HUES48 (cell line): Measurements from ENCODE around the gene BASP1.
"Not testable (repeated sequence)": the region's sequence is repeated elsewhere in the genome, so short reads cannot be mapped to it uniquely, and the experiment has no call there.

ENCODE experiments used
- H3K27ac ChIP-seq: one replicate; pipeline ENCODE4 v1.7.0; 2013; ENCODE audit warnings: low read depth, low read length, inconsistent platforms
- H3K27me3 ChIP-seq: 2 replicates; pipeline ENCODE4 v1.6.1; 2013; ENCODE audit warnings: mild to moderate bottlenecking, low read length; ENCODE audit not compliant: control insufficient read depth, insufficient read depth
- H3K36me3 ChIP-seq: 2 replicates; pipeline ENCODE4 v1.6.1; 2013; ENCODE audit warnings: low read length; ENCODE audit not compliant: control insufficient read depth, insufficient read depth
- H3K4me1 ChIP-seq: 2 replicates; pipeline ENCODE4 v1.6.1; 2013; ENCODE audit warnings: mild to moderate bottlenecking, low read length; ENCODE audit not compliant: control insufficient read depth, insufficient read depth
- H3K4me3 ChIP-seq: 2 replicates; pipeline ENCODE4 v1.5.1; 2013; ENCODE audit warnings: mild to moderate bottlenecking, low read depth, low read length
- H3K9ac ChIP-seq: 2 replicates; pipeline ENCODE4 v1.6.1; 2013; ENCODE audit warnings: mild to moderate bottlenecking, low read depth, low read length, moderate library complexity
- H3K9me3 ChIP-seq: 2 replicates; pipeline ENCODE4 v1.6.1; 2013; ENCODE audit warnings: low read length; ENCODE audit not compliant: control insufficient read depth, insufficient read depth

BASP1 gene

DNA sequence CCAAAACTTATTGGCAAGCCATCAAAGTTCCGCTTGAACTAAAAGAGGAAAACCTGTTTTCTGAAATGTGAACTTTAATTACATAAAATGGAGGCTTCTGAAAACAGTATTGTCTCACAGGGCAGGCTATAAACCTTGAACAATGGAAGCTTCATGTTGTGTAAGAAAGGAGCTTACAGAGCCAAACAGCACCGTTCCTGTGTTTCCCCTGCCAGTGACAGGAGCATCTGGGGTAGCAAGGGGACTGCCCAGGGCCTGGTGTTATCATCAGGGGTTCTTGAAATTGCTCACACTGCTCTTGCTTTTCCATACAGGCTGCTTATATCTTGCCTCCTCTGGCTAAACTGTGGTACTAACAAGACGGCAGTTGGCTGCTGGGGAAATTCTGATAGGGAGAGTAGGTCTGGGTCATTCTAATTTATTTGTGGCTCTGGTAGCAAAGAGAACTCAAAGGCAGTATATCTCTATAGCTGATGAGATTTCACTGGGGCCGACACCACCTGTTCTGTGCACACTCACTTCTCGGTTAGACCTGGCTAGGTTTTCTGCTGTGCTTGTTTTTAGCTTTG, 40.4 kb downstream of the BASP1 start:
- no peaks in the 10 kb centered on the region for H3K27me3 ChIP-seq
- peaks cover 28% of the 10 kb centered on the region for H3K36me3 ChIP-seq
- peak overlapping the region; percentile 5 for H3K27ac ChIP-seq
- no peaks in the 10 kb centered on the region for H3K9me3 ChIP-seq
- H3K4me3 ChIP-seq = no peak overlapping the region
- peaks cover 31% of the 10 kb centered on the region for H3K4me1 ChIP-seq
- H3K9ac ChIP-seq = no peak overlapping the region

DNA sequence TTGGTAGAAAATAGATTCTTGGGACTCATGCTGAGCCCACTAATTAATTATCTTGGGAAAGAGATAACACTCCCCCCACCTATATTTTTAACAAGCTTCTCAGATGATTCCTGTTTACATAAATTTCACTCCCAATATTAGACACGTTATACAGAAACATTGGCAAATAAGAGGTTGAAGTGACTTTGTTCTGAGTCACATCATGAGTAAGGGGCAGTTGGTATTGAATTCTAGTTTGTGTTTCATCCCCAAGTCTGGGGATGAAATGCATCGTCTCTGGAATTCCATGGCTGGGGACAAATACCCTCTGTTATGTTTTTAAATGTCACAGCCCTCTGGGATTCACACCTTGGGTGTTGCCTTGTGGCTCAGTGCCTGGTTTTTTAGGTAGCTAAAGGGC, 41.0 kb downstream of the BASP1 start:
- Histone ChIP-seq H3K36me3 (peaks cover 24% of the 10 kb centered on the region), H3K9me3 (no peaks in the 10 kb centered on the region), H3K9ac (no peak overlapping the region), H3K4me3 (no peak overlapping the region), H3K4me1 (peaks cover 31% of the 10 kb centered on the region), H3K27ac (no peak overlapping the region), H3K27me3 (no peaks in the 10 kb centered on the region)

- H3K9ac ChIP-seq, H3K4me3 ChIP-seq, H3K9me3 ChIP-seq, H3K27me3 ChIP-seq, H3K27ac ChIP-seq: not testable (repeated sequence)
- peaks cover 31% of the 10 kb centered on the region for H3K4me1 ChIP-seq
- peaks cover 20% of the 10 kb centered on the region for H3K36me3 ChIP-seq
Measured at GRCh38 chr5:17259012-17259411, 41.6 kb downstream of the BASP1 start.

GRCh38 chr5:17259630-17260257, 42.3 kb downstream of the BASP1 start:
- Histone ChIP-seq H3K4me1 (peaks cover 31% of the 10 kb centered on the region), H3K27ac (no peak overlapping the region)

GRCh38 chr5:17260549-17260948, 43.1 kb downstream of the BASP1 start:
- Histone ChIP-seq H3K27me3 (no peaks in the 10 kb centered on the region), H3K9me3 (no peaks in the 10 kb centered on the region), H3K27ac (no peak overlapping the region), H3K9ac (no peak overlapping the region), H3K4me1 (peaks cover 31% of the 10 kb centered on the region), H3K4me3 (no peak overlapping the region), H3K36me3 (peaks cover 15% of the 10 kb centered on the region)

More at GRCh38 chr5:17259630-17260257, 42.3 kb downstream of the BASP1 start:
- Histone ChIP-seq H3K4me3 (no peak overlapping the region), H3K36me3 (peaks cover 15% of the 10 kb centered on the region), H3K27me3 (no peaks in the 10 kb centered on the region), H3K9me3 (no peaks in the 10 kb centered on the region), H3K9ac (no peak overlapping the region)

GRCh38 chr5:17261075-17261474, 43.6 kb downstream of the BASP1 start:
- Histone ChIP-seq H3K27me3 (no peaks in the 10 kb centered on the region), H3K9ac (no peak overlapping the region), H3K9me3 (no peaks in the 10 kb centered on the region), H3K27ac (no peak overlapping the region), H3K36me3 (peaks cover 15% of the 10 kb centered on the region), H3K4me1 (peaks cover 32% of the 10 kb centered on the region), H3K4me3 (no peak overlapping the region)

DNA sequence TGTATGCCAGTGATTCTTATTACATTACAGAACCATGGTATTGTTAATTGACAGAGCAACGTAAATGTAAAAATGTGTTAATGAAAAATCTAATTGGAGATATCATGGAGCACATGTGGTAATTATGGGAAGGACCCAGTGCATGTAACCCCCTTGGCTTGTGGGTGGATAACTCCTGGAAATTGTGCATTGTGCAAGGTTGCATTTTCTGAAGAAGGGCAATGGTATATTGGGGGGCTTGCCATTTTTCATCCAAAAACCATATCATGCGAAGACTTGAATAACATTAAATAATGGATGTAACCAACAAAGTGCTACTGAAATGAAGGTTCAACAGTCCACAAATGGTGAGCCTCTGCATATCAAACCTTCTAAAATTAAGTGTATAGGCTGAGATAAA, 47.6 kb downstream of the BASP1 start:
- H3K4me3 ChIP-seq = no peak overlapping the region
- H3K36me3 ChIP-seq = no peaks in the 10 kb centered on the region; the same call in 1 of the 2 replicates
- no peak overlapping the region for H3K27ac ChIP-seq
- no peak overlapping the region for H3K9ac ChIP-seq
- no peaks in the 10 kb centered on the region for H3K9me3 ChIP-seq
- no peaks in the 10 kb centered on the region for H3K27me3 ChIP-seq
- peaks cover 22% of the 10 kb centered on the region for H3K4me1 ChIP-seq

DNA sequence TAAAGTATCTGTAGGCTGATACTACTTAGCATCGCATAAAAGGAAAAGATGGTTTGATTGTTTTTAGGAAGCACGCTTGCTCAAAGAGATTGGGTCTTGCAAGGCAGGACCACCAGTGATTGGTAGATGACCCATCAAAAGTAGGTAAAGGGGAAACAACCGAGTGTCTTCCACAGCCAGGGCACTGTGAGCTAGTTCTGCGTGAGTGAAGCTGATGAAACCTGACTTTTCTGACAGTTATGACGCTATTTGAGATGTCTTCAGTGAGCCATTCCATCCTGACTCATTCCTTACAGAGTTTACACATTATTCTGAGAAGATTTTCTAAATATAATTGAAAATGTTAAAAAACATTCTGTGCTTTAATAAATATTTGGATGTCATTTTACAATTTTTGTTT, 49.7 kb downstream of the BASP1 start:
- Histone ChIP-seq H3K9me3 (no peaks in the 10 kb centered on the region), H3K4me3 (no peak overlapping the region), H3K9ac (no peak overlapping the region), H3K4me1 (peaks cover 4% of the 10 kb centered on the region; the same call in 1 of the 2 replicates), H3K36me3 (no peaks in the 10 kb centered on the region; the same call in 1 of the 2 replicates), H3K27me3 (no peaks in the 10 kb centered on the region), H3K27ac (no peak overlapping the region)

GRCh38 chr5:17269201-17269600, 51.8 kb downstream of the BASP1 start:
- H3K4me3 ChIP-seq = no peak overlapping the region
- peaks cover 3% of the 10 kb centered on the region for H3K36me3 ChIP-seq
- H3K9me3 ChIP-seq = no peaks in the 10 kb centered on the region
- no peak overlapping the region for H3K27ac ChIP-seq
- H3K27me3 ChIP-seq = no peaks in the 10 kb centered on the region
- peaks cover 7% of the 10 kb centered on the region; the same call in 1 of the 2 replicates for H3K4me1 ChIP-seq
- H3K9ac ChIP-seq = no peak overlapping the region

DNA sequence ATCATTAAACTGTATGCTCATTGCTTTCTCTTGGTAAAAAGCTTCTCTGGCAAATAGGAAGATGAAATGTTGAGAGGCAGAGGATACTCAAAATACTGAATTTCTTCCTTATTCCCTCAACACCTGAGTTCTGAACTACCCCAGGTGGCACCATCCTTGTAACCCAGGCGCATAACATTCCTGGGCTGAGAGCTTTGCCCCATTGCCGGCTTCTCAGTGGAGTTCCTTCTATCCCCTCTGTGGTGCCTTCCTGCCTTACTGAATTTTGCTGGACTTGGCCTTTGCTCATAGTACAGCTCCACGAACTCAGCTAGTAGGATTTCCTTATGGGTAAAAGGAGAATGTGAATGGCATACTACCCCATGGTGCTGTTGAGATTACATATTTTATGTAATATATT, 54.7 kb downstream of the BASP1 start:
- Histone ChIP-seq H3K4me1 (peaks cover 4% of the 10 kb centered on the region; the same call in 1 of the 2 replicates), H3K9ac (no peak overlapping the region), H3K27me3 (no peaks in the 10 kb centered on the region), H3K9me3 (no peaks in the 10 kb centered on the region), H3K4me3 (no peak overlapping the region), H3K36me3 (peaks cover 26% of the 10 kb centered on the region), H3K27ac (no peak overlapping the region)

GRCh38 chr5:17275289-17276158, 58.1 kb downstream of the BASP1 start:
- no peak overlapping the region for H3K27ac ChIP-seq
- H3K9me3 ChIP-seq = no peaks in the 10 kb centered on the region
- no peaks in the 10 kb centered on the region for H3K27me3 ChIP-seq
- H3K4me3 ChIP-seq = no peak overlapping the region
- H3K36me3 ChIP-seq = peaks cover 30% of the 10 kb centered on the region
- H3K9ac ChIP-seq = no peak overlapping the region
- H3K4me1 ChIP-seq = 0 out of 2 replicates have a peak, but pooled peaks cover 7% of the 10 kb centered on the region
